CD14-positive monocyte (primary cell): ENCODE results near the gene WDR81. TPM values are rescaled to one million over a fixed set of nuclear protein-coding genes. Genes with fewer than 3 reads are reported as not detected.

Experiments used
- DNase-seq, 3 donors: peaks; one replicate each; pipeline ENCODE4 v3.0.0-alpha.2; 2011 to 2022
- H2AFZ ChIP-seq: 2 replicates; pipeline ENCODE4 v1.6.0; 2012; ENCODE audit warnings: mild to moderate bottlenecking, low read depth, low read length, inconsistent platforms; ENCODE audit not compliant: insufficient read depth, poor library complexity, severe bottlenecking
- H3K27ac ChIP-seq, 2 donors: 1 replicate in 1 of 2; 2 replicates in 1 of 2; pipeline ENCODE4 v1.5.1; 2012 to 2013; ENCODE audit warnings: low read length in 2 of 2, control low read depth in 1 of 2, inconsistent platforms in 1 of 2, low read depth in 1 of 2, mild to moderate bottlenecking in 1 of 2
- H3K27me3 ChIP-seq, 2 donors: one replicate each; pipeline versions ENCODE4 v1.6.0 to v1.6.1; 2011 to 2013; ENCODE audit warnings: low read length in 2 of 2; ENCODE audit not compliant: control insufficient read depth in 2 of 2, insufficient read depth in 2 of 2
- H3K36me3 ChIP-seq, 2 donors: replicated peaks in 1 of 2; 1 replicate in 1 of 2; 2 replicates in 1 of 2; pipeline versions ENCODE4 v1.5.1 to v1.6.1; 2012 to 2013; ENCODE audit warnings: low read length in 2 of 2, control low read depth in 1 of 2, inconsistent platforms in 1 of 2, mild to moderate bottlenecking in 1 of 2; ENCODE audit not compliant: insufficient read depth in 2 of 2, control insufficient read depth in 1 of 2
- H3K4me1 ChIP-seq, 2 donors: 1 replicate in 1 of 2; 2 replicates in 1 of 2; pipeline versions ENCODE4 v1.5.1 to v1.6.1; 2012 to 2013; ENCODE audit warnings: low read length in 2 of 2, control low read depth in 1 of 2, inconsistent platforms in 1 of 2, mild to moderate bottlenecking in 1 of 2, moderate library complexity in 1 of 2; ENCODE audit not compliant: insufficient read depth in 2 of 2, control insufficient read depth in 1 of 2
- H3K4me2 ChIP-seq: replicated peaks from 2 replicates; pipeline ENCODE3; 2012; ENCODE audit warnings: low read length, moderate library complexity, mild to moderate bottlenecking; ENCODE audit not compliant: poor library complexity, severe bottlenecking; ENCODE audit errors: extremely low read depth
- H3K4me3 ChIP-seq, 3 experiments: fragments of 200-600 bp in 1 of 3; sonication (generic) in 1 of 3; replicated peaks in 1 of 3; 1 replicate in 2 of 3; 2 replicates in 1 of 3; pipeline ENCODE4 v1.5.1; 2011 to 2013; ENCODE audit warnings: low read length in 3 of 3, mild to moderate bottlenecking in 3 of 3, control low read depth in 2 of 3, low read depth in 2 of 3, inconsistent platforms in 1 of 3, moderate library complexity in 1 of 3
- H3K79me2 ChIP-seq: 2 replicates; pipeline ENCODE4 v1.6.0; 2012; ENCODE audit warnings: mild to moderate bottlenecking, control low read depth, inconsistent platforms, low read length, moderate library complexity; ENCODE audit not compliant: insufficient read depth
- H3K9ac ChIP-seq: 2 replicates; pipeline ENCODE4 v1.6.0; 2017; ENCODE audit warnings: low read length, mild to moderate bottlenecking; ENCODE audit not compliant: insufficient read depth, poor library complexity, severe bottlenecking
- H3K9me3 ChIP-seq, 2 donors: replicated peaks in 1 of 2; 1 replicate in 1 of 2; 2 replicates in 1 of 2; pipeline versions ENCODE4 v1.5.1 to v1.6.1; 2012 to 2013; ENCODE audit warnings: low read length in 2 of 2, control low read depth in 1 of 2; ENCODE audit not compliant: control insufficient read depth in 1 of 2, insufficient read depth in 1 of 2
- H4K20me1 ChIP-seq: 2 replicates; pipeline ENCODE4 v1.6.0; 2012; ENCODE audit warnings: mild to moderate bottlenecking, low read length, control low read depth, moderate library complexity; ENCODE audit not compliant: insufficient read depth
- H3K27ac Mint-ChIP-seq, 7 donors: one replicate each; pipeline ENCODE4 v1.8.0; 2020; ENCODE audit warnings: mild to moderate bottlenecking in 7 of 7, mixed read lengths in 7 of 7, moderate library complexity in 6 of 7, inconsistent platforms in 2 of 7
- H3K27me3 Mint-ChIP-seq, 3 donors: one replicate each; pipeline ENCODE4 v1.8.0; 2021 to 2022; ENCODE audit warnings: low read depth in 3 of 3, mild to moderate bottlenecking in 3 of 3, mixed read lengths in 3 of 3, moderate library complexity in 3 of 3, inconsistent platforms in 1 of 3
- H3K36me3 Mint-ChIP-seq, 2 donors: one replicate each; pipeline ENCODE4 v1.8.0; 2020; ENCODE audit warnings: mixed read lengths in 2 of 2, inconsistent platforms in 1 of 2, mild to moderate bottlenecking in 1 of 2
- H3K4me1 Mint-ChIP-seq: one replicate; pipeline ENCODE4 v1.8.0; 2020; ENCODE audit warnings: mild to moderate bottlenecking, mixed read lengths
- H3K4me3 Mint-ChIP-seq, 2 donors: one replicate each; pipeline ENCODE4 v1.8.0; 2020; ENCODE audit warnings: mild to moderate bottlenecking in 2 of 2, mixed read lengths in 2 of 2, moderate library complexity in 1 of 2
- H3K9me3 Mint-ChIP-seq, 7 donors: one replicate each; pipeline ENCODE4 v1.8.0; 2020 to 2022; ENCODE audit warnings: mixed read lengths in 7 of 7, mild to moderate bottlenecking in 6 of 7, moderate library complexity in 6 of 7, inconsistent platforms in 2 of 7
- WGBS: methylation state at CpG from one replicate; pipeline ENCODE4 v1.1.5; 2013; ENCODE audit warnings: missing lambda C conversion rate; ENCODE audit not compliant: insufficient coverage; 5-methylcytosine and 5-hydroxymethylcytosine counted together
- intact Hi-C, 2 donors: fragments of 100-400 bp; cut with micrococcal nuclease; formaldehyde crosslinking; loops; one replicate each; pipeline versions ENCODE4 v1.15.0 to v1.15.1; 2023
- polyA plus RNA-seq, 3 donors: library from polyadenylated mRNA; depleted of rRNA in 1 of 3; unstranded in 2 of 3; stranded (reverse) in 1 of 3; fragments of 300-500 nt in 2 of 3; fragments of >200 nt in 1 of 3; fragmentation: Illumina TruSeq in 2 of 3; gene quantifications; 1 replicate in 2 of 3; 2 replicates in 1 of 3; pipeline ENCODE4 v1.2.3, GENCODE V29; 2012 to 2021
- TF ChIP-seq, protein P1 (sequence below): fragments of 200-600 bp; IDR thresholded peaks from one replicate; pipeline ENCODE4 v1.8.0; 2022; ENCODE audit warnings: antibody characterized with exemption, mild to moderate bottlenecking

WDR81 gene
- polyA plus RNA-seq, 3 donors, result 6.2 to 45.4 (median 8.8) TPM

DNA sequence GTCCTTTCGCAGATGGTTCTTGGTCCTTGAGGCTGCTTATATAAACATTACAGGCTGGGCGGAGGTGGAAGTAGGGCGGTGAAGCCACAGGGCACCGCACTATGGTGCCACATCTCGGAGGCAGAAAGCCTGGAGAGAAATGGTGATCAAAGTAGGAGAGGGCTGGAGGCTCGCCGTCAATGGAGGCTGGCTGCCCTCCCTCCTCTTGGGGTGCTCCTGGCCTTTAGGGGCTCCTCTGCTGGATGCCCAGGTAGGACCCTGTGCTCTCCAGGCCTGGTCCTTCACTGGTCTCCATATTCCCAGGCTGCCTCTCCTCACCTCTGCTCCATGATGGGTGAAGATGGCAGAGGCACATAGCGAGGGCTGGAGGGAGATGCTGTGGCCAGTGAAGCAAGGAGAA, 12.2 kb upstream of the WDR81 start:
- WGBS, result 93% methylated on average over 3 of the region's 8 CpGs
- intact Hi-C loops, result loop anchor here in 1 of 2 donors (10.0 kb wide), 2 partner anchors 67 to 323 kb away; partner anchors contain the start of genes DPH1, RILP and SCARF1
- H3K4me2 ChIP-seq, result no peak overlapping the region
- peaks cover 25 to 58% (median 29%) of the 10 kb centered on the region in 3 donors for H3K27me3 Mint-ChIP-seq
- H4K20me1 ChIP-seq, result peaks cover 59% of the 10 kb centered on the region
- no peak for DNase-seq
- peaks cover 39% of the 10 kb centered on the region for H3K4me1 Mint-ChIP-seq
- H3K27me3 ChIP-seq, result peaks cover 0 to 26% of the 10 kb centered on the region in 2 donors
- peaks cover 36 to 45% of the 10 kb centered on the region in 2 donors for H3K4me1 ChIP-seq
- peaks cover 39 to 41% of the 10 kb centered on the region in 2 donors for H3K36me3 Mint-ChIP-seq
- no peaks in the 10 kb centered on the region for H3K9me3 ChIP-seq
- H3K27ac ChIP-seq, result no peak overlapping the region
- H3K36me3 ChIP-seq, result peaks cover 19 to 26% of the 10 kb centered on the region in 2 donors
- H3K79me2 ChIP-seq, result peaks cover 34% of the 10 kb centered on the region
- TF ChIP-seq, protein P1, sequence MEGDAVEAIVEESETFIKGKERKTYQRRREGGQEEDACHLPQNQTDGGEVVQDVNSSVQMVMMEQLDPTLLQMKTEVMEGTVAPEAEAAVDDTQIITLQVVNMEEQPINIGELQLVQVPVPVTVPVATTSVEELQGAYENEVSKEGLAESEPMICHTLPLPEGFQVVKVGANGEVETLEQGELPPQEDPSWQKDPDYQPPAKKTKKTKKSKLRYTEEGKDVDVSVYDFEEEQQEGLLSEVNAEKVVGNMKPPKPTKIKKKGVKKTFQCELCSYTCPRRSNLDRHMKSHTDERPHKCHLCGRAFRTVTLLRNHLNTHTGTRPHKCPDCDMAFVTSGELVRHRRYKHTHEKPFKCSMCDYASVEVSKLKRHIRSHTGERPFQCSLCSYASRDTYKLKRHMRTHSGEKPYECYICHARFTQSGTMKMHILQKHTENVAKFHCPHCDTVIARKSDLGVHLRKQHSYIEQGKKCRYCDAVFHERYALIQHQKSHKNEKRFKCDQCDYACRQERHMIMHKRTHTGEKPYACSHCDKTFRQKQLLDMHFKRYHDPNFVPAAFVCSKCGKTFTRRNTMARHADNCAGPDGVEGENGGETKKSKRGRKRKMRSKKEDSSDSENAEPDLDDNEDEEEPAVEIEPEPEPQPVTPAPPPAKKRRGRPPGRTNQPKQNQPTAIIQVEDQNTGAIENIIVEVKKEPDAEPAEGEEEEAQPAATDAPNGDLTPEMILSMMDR, result no peak
- no peak overlapping the region for H2AFZ ChIP-seq
- no peak overlapping the region for H3K9ac ChIP-seq
- H3K4me3 ChIP-seq, result no peak overlapping the region
- peaks cover 0 to 5% (median 1%) of the 10 kb centered on the region in 7 donors for H3K9me3 Mint-ChIP-seq
- H3K4me3 Mint-ChIP-seq, result peak overlapping the region in 1 of 2 donors; percentile 48
- H3K27ac Mint-ChIP-seq, result peak overlapping the region in 1 of 7 donors; percentile 21

DNA sequence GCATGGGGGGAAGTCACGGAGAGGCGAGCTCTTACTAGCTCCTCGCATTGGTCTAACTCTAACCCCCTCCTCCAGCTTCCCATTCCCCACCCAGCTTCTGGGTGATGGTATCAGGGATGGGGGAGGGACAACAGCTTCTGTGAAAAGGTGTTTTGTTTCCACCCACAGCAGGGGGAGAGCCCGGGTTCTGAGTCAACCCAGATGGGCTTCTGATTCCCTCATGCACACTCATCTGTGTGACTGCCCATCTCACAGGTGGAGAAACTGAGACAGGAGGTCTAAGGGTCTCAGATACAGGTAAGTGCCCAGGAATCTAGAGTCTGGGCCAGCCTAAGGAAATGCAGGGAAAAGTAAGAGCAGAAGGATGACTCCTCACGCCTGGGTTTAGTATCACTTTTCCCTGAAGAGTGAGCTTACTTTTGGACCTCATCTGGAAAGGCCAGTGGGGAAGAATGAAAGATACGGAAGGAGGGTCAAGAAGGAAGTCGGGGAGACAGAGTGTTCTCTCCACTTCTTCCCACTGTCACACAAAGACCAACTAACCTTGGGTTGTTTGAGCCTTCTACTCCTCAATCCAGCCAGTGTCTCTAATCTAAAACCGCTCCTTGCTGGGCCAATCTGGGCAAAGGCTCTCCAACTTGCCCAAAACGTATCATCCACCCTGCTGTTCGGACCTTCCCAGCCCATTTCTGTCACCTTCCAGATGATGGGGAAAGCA, 11.2 kb upstream of the WDR81 start:
- Histone ChIP-seq H3K4me2 (peak overlapping the region; percentile 81), H3K4me3 (peak overlapping the region in 1 of 3 experiments; percentile 81), H3K9me3 (no peaks in the 10 kb centered on the region), H3K27me3 (peaks cover 0 to 24% of the 10 kb centered on the region in 2 donors), H3K4me1 (peaks cover 44 to 55% of the 10 kb centered on the region in 2 donors), H3K79me2 (peaks cover 37% of the 10 kb centered on the region), H3K9ac (no peak overlapping the region), H3K27ac (no peak overlapping the region), H3K36me3 (peaks cover 19 to 26% of the 10 kb centered on the region in 2 donors), H4K20me1 (peaks cover 59% of the 10 kb centered on the region), H2AFZ (no peak overlapping the region)
- Mint-ChIP-seq H3K4me3 (peak overlapping the region; percentile 91 to 93), H3K4me1 (peaks cover 49% of the 10 kb centered on the region), H3K27ac (peak overlapping the region in 1 of 7 donors; percentile 50), H3K9me3 (peaks cover 0 to 4% (median 1%) of the 10 kb centered on the region in 7 donors), H3K36me3 (peaks cover 37 to 41% of the 10 kb centered on the region in 2 donors), H3K27me3 (peaks cover 18 to 49% (median 27%) of the 10 kb centered on the region in 3 donors)
- intact Hi-C loops, result loop anchor here in 1 of 2 donors (10.0 kb wide), 2 partner anchors 69 to 321 kb away; partner anchors contain the start of genes DPH1, RILP and SCARF1
- 69% methylated on average over 7 of the region's 10 CpGs for WGBS
- no peak for DNase-seq
- TF ChIP-seq, protein P1, result no peak
